Muscle layer of colon (tissue), 2 donors: Measurements from ENCODE around the gene ZNF148.
"Not testable (repeated sequence)": the region's sequence is repeated elsewhere in the genome, so short reads cannot be mapped to it uniquely, and the experiment has no call there.

ENCODE experiments used
- H3K27ac ChIP-seq: one replicate; pipeline ENCODE4 v1.7.0; 2013; ENCODE audit warnings: low read depth, mild to moderate bottlenecking, low read length, moderate library complexity
- H3K27me3 ChIP-seq, 2 donors: one replicate each; pipeline ENCODE4 v1.7.0; 2013; ENCODE audit warnings: low read length in 2 of 2, mild to moderate bottlenecking in 2 of 2; ENCODE audit not compliant: insufficient read depth in 2 of 2, control insufficient read depth in 1 of 2
- H3K36me3 ChIP-seq: one replicate; pipeline ENCODE4 v1.7.0; 2013; ENCODE audit warnings: mild to moderate bottlenecking, low read length; ENCODE audit not compliant: insufficient read depth
- H3K4me1 ChIP-seq: one replicate; pipeline ENCODE4 v1.7.0; 2013; ENCODE audit warnings: mild to moderate bottlenecking, low read length; ENCODE audit not compliant: insufficient read depth
- H3K4me3 ChIP-seq, 2 donors: one replicate each; pipeline ENCODE4 v1.7.0; 2013; ENCODE audit warnings: low read length in 2 of 2, low read depth in 1 of 2, mild to moderate bottlenecking in 1 of 2, moderate library complexity in 1 of 2
- H3K9ac ChIP-seq: one replicate; pipeline ENCODE4 v1.7.0; 2013; ENCODE audit warnings: low read length
- H3K9me3 ChIP-seq: one replicate; pipeline ENCODE4 v1.7.0; 2013; ENCODE audit warnings: mild to moderate bottlenecking, low read length
- donor health status: abdominal sarcoma.
- donor health status: Adenocarcinoma of cecum.

Gene ZNF148

GRCh38 chr3:125374996-125375941 is at the start of gene ZNF148:
Gene ZNF148, minus strand, starts transcription at chr3:125375325. Its CDS starts 61,685 bp downstream, at chr3:125313640.
- Histone ChIP-seq H3K27me3 (no peaks in the 10 kb centered on the region), H3K4me3 (peak within 1 kb of the TSS; percentile 86 to 95), H3K9me3 (no peaks in the 10 kb centered on the region), H3K4me1 (peaks cover 22% of the 10 kb centered on the region), H3K9ac (peak within 1 kb of the TSS; percentile 85), H3K27ac (peak within 1 kb of the TSS; percentile 79), H3K36me3 (no peaks in the 10 kb centered on the region)

- no peaks in the 10 kb centered on the region for H3K27me3 ChIP-seq
- H3K9me3 ChIP-seq = no peaks in the 10 kb centered on the region
- no peaks in the 10 kb centered on the region for H3K36me3 ChIP-seq
- no peak overlapping the region for H3K9ac ChIP-seq
- H3K4me1 ChIP-seq = no peaks in the 10 kb centered on the region
- no peak overlapping the region for H3K4me3 ChIP-seq
- no peak overlapping the region for H3K27ac ChIP-seq
Measured at GRCh38 chr3:125418306-125418705, 43.2 kb upstream of the ZNF148 start.

- H3K36me3 ChIP-seq = no peaks in the 10 kb centered on the region
- H3K4me1 ChIP-seq = no peaks in the 10 kb centered on the region
- no peak overlapping the region for H3K4me3 ChIP-seq
- H3K9me3 ChIP-seq = no peaks in the 10 kb centered on the region
- H3K27ac ChIP-seq = no peak overlapping the region
- H3K9ac ChIP-seq = no peak overlapping the region
- H3K27me3 ChIP-seq = no peaks in the 10 kb centered on the region
Measured at GRCh38 chr3:125416235-125416634, 41.1 kb upstream of the ZNF148 start.

- no peaks in the 10 kb centered on the region for H3K4me1 ChIP-seq
- H3K27me3 ChIP-seq = no peaks in the 10 kb centered on the region
- no peaks in the 10 kb centered on the region for H3K9me3 ChIP-seq
- H3K36me3 ChIP-seq = no peaks in the 10 kb centered on the region
- no peak overlapping the region for H3K4me3 ChIP-seq
- no peak overlapping the region for H3K27ac ChIP-seq
- no peak overlapping the region for H3K9ac ChIP-seq
Measured at GRCh38 chr3:125414669-125415068, 39.5 kb upstream of the ZNF148 start.

- no peaks in the 10 kb centered on the region for H3K9me3 ChIP-seq
- no peaks in the 10 kb centered on the region for H3K4me1 ChIP-seq
- H3K4me3 ChIP-seq = no peak overlapping the region
- no peaks in the 10 kb centered on the region for H3K36me3 ChIP-seq
- no peaks in the 10 kb centered on the region for H3K27me3 ChIP-seq
- H3K27ac ChIP-seq = no peak overlapping the region
- H3K9ac ChIP-seq = no peak overlapping the region
Measured at GRCh38 chr3:125410922-125411321, 35.8 kb upstream of the ZNF148 start.

- Histone ChIP-seq H3K4me3 (no peak overlapping the region), H3K9ac (no peak overlapping the region), H3K27me3 (no peaks in the 10 kb centered on the region), H3K27ac (no peak overlapping the region), H3K4me1 (no peaks in the 10 kb centered on the region), H3K36me3 (no peaks in the 10 kb centered on the region), H3K9me3 (no peaks in the 10 kb centered on the region)
Measured at GRCh38 chr3:125406070-125406469, 30.9 kb upstream of the ZNF148 start.

GRCh38 chr3:125405515-125405914 is 30.4 kb upstream of the ZNF148 start:
- not testable (repeated sequence) for H3K9me3 ChIP-seq, H3K9ac ChIP-seq, H3K4me3 ChIP-seq, H3K4me1 ChIP-seq, H3K27me3 ChIP-seq, H3K36me3 ChIP-seq, H3K27ac ChIP-seq

- no peaks in the 10 kb centered on the region for H3K27me3 ChIP-seq
- H3K9ac ChIP-seq = no peak overlapping the region
- H3K9me3 ChIP-seq = no peaks in the 10 kb centered on the region
- H3K27ac ChIP-seq = no peak overlapping the region
- H3K36me3 ChIP-seq = no peaks in the 10 kb centered on the region
- no peak overlapping the region for H3K4me3 ChIP-seq
- H3K4me1 ChIP-seq = no peaks in the 10 kb centered on the region
Measured at GRCh38 chr3:125403789-125404188, 28.7 kb upstream of the ZNF148 start.

- Histone ChIP-seq H3K4me3 (no peak overlapping the region), H3K9me3 (no peaks in the 10 kb centered on the region), H3K27ac (no peak overlapping the region), H3K4me1 (no peaks in the 10 kb centered on the region), H3K27me3 (no peaks in the 10 kb centered on the region), H3K9ac (no peak overlapping the region), H3K36me3 (no peaks in the 10 kb centered on the region)
Measured at GRCh38 chr3:125402639-125403038, 27.5 kb upstream of the ZNF148 start.

- Histone ChIP-seq H3K27ac (no peak overlapping the region), H3K4me1 (no peaks in the 10 kb centered on the region), H3K9me3 (no peaks in the 10 kb centered on the region), H3K4me3 (no peak overlapping the region), H3K9ac (no peak overlapping the region), H3K36me3 (no peaks in the 10 kb centered on the region), H3K27me3 (no peaks in the 10 kb centered on the region)
Measured at GRCh38 chr3:125401402-125401801, 26.3 kb upstream of the ZNF148 start.

GRCh38 chr3:125398952-125399351 is 23.8 kb upstream of the ZNF148 start:
- Histone ChIP-seq H3K27me3 (no peaks in the 10 kb centered on the region), H3K36me3 (no peaks in the 10 kb centered on the region), H3K9me3 (no peaks in the 10 kb centered on the region), H3K4me1 (no peaks in the 10 kb centered on the region), H3K9ac (no peak overlapping the region), H3K4me3 (no peak overlapping the region), H3K27ac (no peak overlapping the region)

- no peaks in the 10 kb centered on the region for H3K9me3 ChIP-seq
- no peaks in the 10 kb centered on the region for H3K4me1 ChIP-seq
- H3K4me3 ChIP-seq = no peak overlapping the region
- H3K9ac ChIP-seq = no peak overlapping the region
- H3K27me3 ChIP-seq = no peaks in the 10 kb centered on the region
- H3K36me3 ChIP-seq = no peaks in the 10 kb centered on the region
- H3K27ac ChIP-seq = no peak overlapping the region
Measured at GRCh38 chr3:125395091-125395490, 20.0 kb upstream of the ZNF148 start.
